ENCODE results near the gene CACNB3. TPM values are rescaled to one million over a fixed set of nuclear protein-coding genes. Genes with fewer than 3 reads are reported as not detected.
"Not testable (repeated sequence)": the region's sequence is repeated elsewhere in the genome, so short reads cannot be mapped to it uniquely, and the experiment has no call there.

CACNB3 gene
- total and polyA plus RNA-seq, 2 donors (not counting 1 experiment from before 2014, with no cell fraction given), result 1.6 to 4.0 TPM

- peaks cover 10 to 79% of the 10 kb centered on the region in 2 experiments for H3K36me3 ChIP-seq (replicated peaks in 1 of 2; ENCODE audit: control extremely low read depth in 1 of 2, control insufficient read depth in 1 of 2, extremely low read depth in 1 of 2, insufficient read depth in 2 of 2, low read length in 1 of 2)
- intact Hi-C loops (cut with micrococcal nuclease), result no loop called here
- no peaks in the 10 kb centered on the region for H3K4me1 ChIP-seq (ENCODE audit: control insufficient read depth in 2 of 2, insufficient read depth in 2 of 2, low read length in 2 of 2)
- no peaks in the 10 kb centered on the region for H3K27me3 ChIP-seq (replicated peaks in 1 of 4; ENCODE audit: control extremely low read depth in 1 of 4, control insufficient read depth in 3 of 4, insufficient read depth in 4 of 4, low read length in 3 of 4)
- no peak overlapping the region for H3K4me2 ChIP-seq (replicated peaks; ENCODE audit: low read depth, low read length, poor library complexity, severe bottlenecking)
- H2AFZ ChIP-seq (ENCODE audit: insufficient read depth, low read depth, low read length, poor library complexity, severe bottlenecking), result no peak overlapping the region
- H3K27ac Mint-ChIP-seq, result no peak overlapping the region
- ATAC-seq (ENCODE audit: low read depth), result no peak
- no peaks in the 10 kb centered on the region for H3K27me3 Mint-ChIP-seq
- no peaks in the 10 kb centered on the region for H3K79me2 ChIP-seq (ENCODE audit: control insufficient read depth, insufficient read depth, low read length)
- no peak overlapping the region for H3K27ac ChIP-seq (ENCODE audit: low read length in 2 of 2)
- no peak overlapping the region for H3K4me3 ChIP-seq (ENCODE audit: control extremely low read depth in 1 of 5, extremely low read depth in 1 of 5, insufficient read depth in 1 of 5, low read depth in 2 of 5, low read length in 4 of 5)
- H3K9me3 ChIP-seq (ENCODE audit: control extremely low read depth in 1 of 3, control insufficient read depth in 2 of 3, insufficient read depth in 1 of 3, low read length in 2 of 3), result no peaks in the 10 kb centered on the region
- over 99% methylated on average over 12 of the region's 12 CpGs for WGBS (ENCODE audit: insufficient coverage)
- no peak for DNase-seq
- peaks cover 29% of the 10 kb centered on the region for H4K20me1 ChIP-seq (ENCODE audit: control insufficient read depth, insufficient read depth, low read length, poor library complexity, severe bottlenecking)
- no peak overlapping the region for H3K4me3 Mint-ChIP-seq
- POLR2A ChIA-PET, result no interaction called here
- CTCF ChIA-PET, result interaction anchor here (1.2 to 1.5 kb wide), 3 partner anchors 13 to 156 kb away, joined by 3 to 5 read pairs (median 4); no protein-coding TSS in a partner anchor
- no peak overlapping the region for H3K9ac ChIP-seq (ENCODE audit: low read length)
- H3K9me3 Mint-ChIP-seq (ENCODE audit: insufficient read depth), result no peaks in the 10 kb centered on the region
- TF ChIP-seq EZH2 (IDR thresholded peaks at IDR 0.05; ENCODE audit: borderline replicate concordance, insufficient read depth, low read depth, low read length, poor library complexity, severe bottlenecking) (no peak), CTCF (IDR thresholded peaks at IDR 0.05) (no peak)
- no peaks in the 10 kb centered on the region for H3K4me1 Mint-ChIP-seq
Observed at GRCh38 chr12:48832321-48833060, 14.2 kb downstream of the CACNB3 start.

- DNase-seq (no peak), ATAC-seq (ENCODE audit: low read depth) (no peak)
- Histone ChIP-seq H3K4me3 (ENCODE audit: control extremely low read depth in 1 of 5, extremely low read depth in 1 of 5, insufficient read depth in 1 of 5, low read depth in 2 of 5, low read length in 4 of 5) (no peak overlapping the region), H4K20me1 (ENCODE audit: control insufficient read depth, insufficient read depth, low read length, poor library complexity, severe bottlenecking) (peaks cover 12% of the 10 kb centered on the region), H3K79me2 (ENCODE audit: control insufficient read depth, insufficient read depth, low read length) (no peaks in the 10 kb centered on the region), H3K27ac (ENCODE audit: low read length in 2 of 2) (no peak overlapping the region), H2AFZ (ENCODE audit: insufficient read depth, low read depth, low read length, poor library complexity, severe bottlenecking) (no peak overlapping the region), H3K9me3 (ENCODE audit: control extremely low read depth in 1 of 3, control insufficient read depth in 2 of 3, insufficient read depth in 1 of 3, low read length in 2 of 3) (no peaks in the 10 kb centered on the region), H3K36me3 (replicated peaks in 1 of 2; ENCODE audit: control extremely low read depth in 1 of 2, control insufficient read depth in 1 of 2, extremely low read depth in 1 of 2, insufficient read depth in 2 of 2, low read length in 1 of 2) (peaks cover 9 to 57% of the 10 kb centered on the region in 2 experiments), H3K4me1 (ENCODE audit: control insufficient read depth in 2 of 2, insufficient read depth in 2 of 2, low read length in 2 of 2) (no peaks in the 10 kb centered on the region), H3K27me3 (replicated peaks in 1 of 4; ENCODE audit: control extremely low read depth in 1 of 4, control insufficient read depth in 3 of 4, insufficient read depth in 4 of 4, low read length in 3 of 4) (no peaks in the 10 kb centered on the region), H3K9ac (ENCODE audit: low read length) (no peak overlapping the region), H3K4me2 (replicated peaks; ENCODE audit: low read depth, low read length, poor library complexity, severe bottlenecking) (no peak overlapping the region)
- H3K27me3 Mint-ChIP-seq, result no peaks in the 10 kb centered on the region
- 100% methylated on average over 3 of the region's 4 CpGs for WGBS (ENCODE audit: insufficient coverage)
- POLR2A ChIA-PET, result no interaction called here
- H3K9me3 Mint-ChIP-seq (ENCODE audit: insufficient read depth), result no peaks in the 10 kb centered on the region
- no peaks in the 10 kb centered on the region for H3K4me1 Mint-ChIP-seq
- no peak for TF ChIP-seq CTCF (IDR thresholded peaks at IDR 0.05)
- TF ChIP-seq EZH2 (IDR thresholded peaks at IDR 0.05; ENCODE audit: borderline replicate concordance, insufficient read depth, low read depth, low read length, poor library complexity, severe bottlenecking), result no peak
- CTCF ChIA-PET, result interaction anchor here (0.7 to 3.0 kb wide), 2 partner anchors 15 to 122 kb away, joined by 3 to 12 read pairs; partner anchors contain the start of gene DDX23
- no peak overlapping the region for H3K4me3 Mint-ChIP-seq
- intact Hi-C loops (cut with micrococcal nuclease), result no loop called here
- H3K27ac Mint-ChIP-seq, result no peak overlapping the region
Observed at GRCh38 chr12:48838048-48838447, 19.8 kb downstream of the CACNB3 start.

GRCh38 chr12:48842021-48842420, 23.7 kb downstream of the CACNB3 start:
- H3K27ac Mint-ChIP-seq; H3K4me1 ChIP-seq (ENCODE audit: control insufficient read depth in 2 of 2, insufficient read depth in 2 of 2, low read length in 2 of 2); intact Hi-C loops (cut with micrococcal nuclease); H3K4me1 Mint-ChIP-seq; POLR2A ChIA-PET; H3K27ac ChIP-seq (ENCODE audit: low read length in 2 of 2); H3K4me3 Mint-ChIP-seq; H3K27me3 Mint-ChIP-seq; H3K27me3 ChIP-seq (replicated peaks in 1 of 4; ENCODE audit: control extremely low read depth in 1 of 4, control insufficient read depth in 3 of 4, insufficient read depth in 4 of 4, low read length in 3 of 4); H3K4me3 ChIP-seq (ENCODE audit: control extremely low read depth in 1 of 5, extremely low read depth in 1 of 5, insufficient read depth in 1 of 5, low read depth in 2 of 5, low read length in 4 of 5); H3K9me3 Mint-ChIP-seq (ENCODE audit: insufficient read depth); DNase-seq; CTCF ChIA-PET; H3K9ac ChIP-seq (ENCODE audit: low read length); H3K9me3 ChIP-seq (ENCODE audit: control extremely low read depth in 1 of 3, control insufficient read depth in 2 of 3, insufficient read depth in 1 of 3, low read length in 2 of 3); H2AFZ ChIP-seq (ENCODE audit: insufficient read depth, low read depth, low read length, poor library complexity, severe bottlenecking); H3K4me2 ChIP-seq (replicated peaks; ENCODE audit: low read depth, low read length, poor library complexity, severe bottlenecking); ATAC-seq (ENCODE audit: low read depth): not testable (repeated sequence)
- Histone ChIP-seq H4K20me1 (ENCODE audit: control insufficient read depth, insufficient read depth, low read length, poor library complexity, severe bottlenecking) (peaks cover 39% of the 10 kb centered on the region), H3K36me3 (replicated peaks in 1 of 2; ENCODE audit: control extremely low read depth in 1 of 2, control insufficient read depth in 1 of 2, extremely low read depth in 1 of 2, insufficient read depth in 2 of 2, low read length in 1 of 2) (peaks cover 14 to 63% of the 10 kb centered on the region in 2 experiments), H3K79me2 (ENCODE audit: control insufficient read depth, insufficient read depth, low read length) (peaks cover 23% of the 10 kb centered on the region)
- 100% methylated on average over 6 of the region's 29 CpGs for WGBS (ENCODE audit: insufficient coverage)
